Right ventricle myocardium superior (tissue), 1 donor: Measurements from ENCODE around the gene MICU2. TPM values are rescaled to one million over a fixed set of nuclear protein-coding genes. Genes with fewer than 3 reads are reported as not detected.
"Not testable (repeated sequence)": the region's sequence is repeated elsewhere in the genome, so short reads cannot be mapped to it uniquely, and the experiment has no call there.

ENCODE experiments used
- ATAC-seq: fragments of 200-7000 bp; cut with Tn5 transposase; one replicate; pipeline ENCODE4 v1.9.1; 2020; ENCODE audit warnings: mild to moderate bottlenecking; ENCODE audit not compliant: poor library complexity
- DNase-seq: peaks from one replicate; pipeline ENCODE4 v3.0.0-alpha.2; 2020
- intact Hi-C: fragments of 100-400 bp; cut with DNase I; formaldehyde crosslinking; loops from one replicate; pipeline ENCODE4 v1.11.2; 2022
- total RNA-seq: library from RNA; stranded (reverse); fragmentation: NEBNext Ultra II Directional; extraction: Animal tissue kit (Norgen Biotek cat#: 25700); gene quantifications from one replicate; pipeline ENCODE4 v1.2.1, GENCODE V29; 2021
- donor health status: DM: no; HTN: yes; CAD: no; lungs with severe emphysema.

MICU2 gene
- total RNA-seq, 1 donor from 2014 or later, result 58.6 TPM

- ATAC-seq (no peak), DNase-seq (no peak)
- intact Hi-C loops, result no loop called here
Measured at GRCh38 chr13:21606251-21606650, 2.3 kb upstream of the MICU2 start.

GRCh38 chr13:21596722-21597121 is 7.2 kb downstream of the MICU2 start:
- no peak for ATAC-seq
- DNase-seq, result no peak
- intact Hi-C loops, result no loop called here

- intact Hi-C loops, result no loop called here
- no peak for ATAC-seq
- DNase-seq, result no peak
Measured at GRCh38 chr13:21595546-21595822, 8.5 kb downstream of the MICU2 start.

GRCh38 chr13:21594715-21595545 is 9.0 kb downstream of the MICU2 start:
- intact Hi-C loops, result no loop called here
- ATAC-seq, result peak; percentile 45

GRCh38 chr13:21590665-21591456 is 13.1 kb downstream of the MICU2 start:
- ATAC-seq, intact Hi-C loops, DNase-seq: not testable (repeated sequence)

More at GRCh38 chr13:21594715-21595545, 9.0 kb downstream of the MICU2 start:
- DNase-seq, result no peak

GRCh38 chr13:21590231-21590630 is 13.7 kb downstream of the MICU2 start:
- DNase-seq (no peak), ATAC-seq (no peak)
- intact Hi-C loops, result no loop called here

- ATAC-seq, intact Hi-C loops, DNase-seq: not testable (repeated sequence)
Measured at GRCh38 chr13:21589510-21589909, 14.5 kb downstream of the MICU2 start.

GRCh38 chr13:21588411-21588810 is 15.6 kb downstream of the MICU2 start:
- not testable (repeated sequence) for ATAC-seq

GRCh38 chr13:21584973-21585592 is 18.9 kb downstream of the MICU2 start:
- ATAC-seq (no peak), DNase-seq (no peak)
- intact Hi-C loops, result no loop called here

More at GRCh38 chr13:21588411-21588810, 15.6 kb downstream of the MICU2 start:
- intact Hi-C loops, DNase-seq: not testable (repeated sequence)

- ATAC-seq, result no peak
- intact Hi-C loops, result no loop called here
- DNase-seq, result no peak
Measured at GRCh38 chr13:21583478-21583877, 20.5 kb downstream of the MICU2 start.

- DNase-seq (no peak), ATAC-seq (no peak)
- intact Hi-C loops, result no loop called here
Measured at GRCh38 chr13:21580736-21581135, 23.2 kb downstream of the MICU2 start.

GRCh38 chr13:21579754-21580316 is 24.1 kb downstream of the MICU2 start:
- DNase-seq, result no peak
- no peak for ATAC-seq
- intact Hi-C loops, result no loop called here

- intact Hi-C loops, result no loop called here
- DNase-seq, result no peak
- ATAC-seq, result no peak
Measured at GRCh38 chr13:21578748-21579147, 25.2 kb downstream of the MICU2 start.

GRCh38 chr13:21576426-21576825 is 27.5 kb downstream of the MICU2 start:
- ATAC-seq (no peak), DNase-seq (no peak)
- intact Hi-C loops, result no loop called here

- DNase-seq (no peak), ATAC-seq (no peak)
- intact Hi-C loops, result no loop called here
Measured at GRCh38 chr13:21573920-21574712, 29.9 kb downstream of the MICU2 start.

GRCh38 chr13:21569686-21570085 is 34.3 kb downstream of the MICU2 start:
- DNase-seq (no peak), ATAC-seq (no peak)
- intact Hi-C loops, result no loop called here

GRCh38 chr13:21568854-21569253 is 35.1 kb downstream of the MICU2 start:
- intact Hi-C loops, result no loop called here
- no peak for DNase-seq
- no peak for ATAC-seq

- ATAC-seq, result no peak
- no peak for DNase-seq
- intact Hi-C loops, result no loop called here
Measured at GRCh38 chr13:21567714-21568113, 36.3 kb downstream of the MICU2 start.
